Measurements from ENCODE around the gene LOXL4. TPM values are rescaled to one million over a fixed set of nuclear protein-coding genes. Genes with fewer than 3 reads are reported as not detected.

Gene LOXL4
- total and polyA plus RNA-seq, 2 donors (not counting 1 experiment from before 2014, with no cell fraction given) = 0.12 TPM; not detected in 1

DNA sequence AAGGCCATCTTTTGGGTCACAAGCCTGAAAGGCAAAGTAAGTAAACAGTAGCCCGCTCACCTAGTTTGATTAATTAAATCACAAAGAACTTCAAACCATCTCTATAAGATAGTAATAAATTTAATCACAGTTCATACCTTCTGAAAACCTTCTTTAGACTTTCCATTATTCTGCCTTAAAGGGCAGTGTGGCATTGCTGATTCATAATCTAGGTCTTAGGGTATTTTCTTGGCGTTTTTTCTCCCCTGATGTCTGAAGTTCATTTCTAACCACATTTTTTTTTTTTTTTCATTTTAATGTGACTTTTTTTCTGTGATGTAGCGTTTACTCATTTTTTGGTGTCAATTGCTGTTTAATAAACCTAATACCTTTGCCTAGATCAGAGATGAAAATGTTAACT lies 27.5 kb downstream of the LOXL4 start:
- intact Hi-C loops (cut with micrococcal nuclease) = no loop called here
- no peaks in the 10 kb centered on the region for H3K4me1 ChIP-seq (ENCODE audit: control insufficient read depth in 2 of 2, insufficient read depth in 2 of 2, low read length in 2 of 2)
- CTCF ChIA-PET = no interaction called here
- Mint-ChIP-seq H3K4me1 (no peaks in the 10 kb centered on the region), H3K9me3 (ENCODE audit: insufficient read depth) (no peaks in the 10 kb centered on the region), H3K4me3 (no peak overlapping the region), H3K27ac (no peak overlapping the region), H3K27me3 (no peaks in the 10 kb centered on the region)
- ATAC-seq (ENCODE audit: low read depth) = no peak
- POLR2A ChIA-PET = no interaction called here
- H3K9me3 ChIP-seq (ENCODE audit: control extremely low read depth in 1 of 3, control insufficient read depth in 2 of 3, insufficient read depth in 1 of 3, low read length in 2 of 3) = no peaks in the 10 kb centered on the region
- H3K79me2 ChIP-seq (ENCODE audit: control insufficient read depth, insufficient read depth, low read length) = no peaks in the 10 kb centered on the region
- H3K36me3 ChIP-seq (replicated peaks in 1 of 2; ENCODE audit: control extremely low read depth in 1 of 2, control insufficient read depth in 1 of 2, extremely low read depth in 1 of 2, insufficient read depth in 2 of 2, low read length in 1 of 2) = peaks cover 19 to 69% of the 10 kb centered on the region in 2 experiments
- H3K27me3 ChIP-seq (replicated peaks in 1 of 4; ENCODE audit: control extremely low read depth in 1 of 4, control insufficient read depth in 3 of 4, insufficient read depth in 4 of 4, low read length in 3 of 4) = no peaks in the 10 kb centered on the region
- H3K27ac ChIP-seq (ENCODE audit: low read length in 2 of 2) = no peak overlapping the region
- no peaks in the 10 kb centered on the region for H4K20me1 ChIP-seq (ENCODE audit: control insufficient read depth, insufficient read depth, low read length, poor library complexity, severe bottlenecking)
- H3K9ac ChIP-seq (ENCODE audit: low read length) = no peak overlapping the region
- TF ChIP-seq EZH2 (IDR thresholded peaks at IDR 0.05; ENCODE audit: borderline replicate concordance, insufficient read depth, low read depth, low read length, poor library complexity, severe bottlenecking) = no peak
- TF ChIP-seq, protein P1, sequence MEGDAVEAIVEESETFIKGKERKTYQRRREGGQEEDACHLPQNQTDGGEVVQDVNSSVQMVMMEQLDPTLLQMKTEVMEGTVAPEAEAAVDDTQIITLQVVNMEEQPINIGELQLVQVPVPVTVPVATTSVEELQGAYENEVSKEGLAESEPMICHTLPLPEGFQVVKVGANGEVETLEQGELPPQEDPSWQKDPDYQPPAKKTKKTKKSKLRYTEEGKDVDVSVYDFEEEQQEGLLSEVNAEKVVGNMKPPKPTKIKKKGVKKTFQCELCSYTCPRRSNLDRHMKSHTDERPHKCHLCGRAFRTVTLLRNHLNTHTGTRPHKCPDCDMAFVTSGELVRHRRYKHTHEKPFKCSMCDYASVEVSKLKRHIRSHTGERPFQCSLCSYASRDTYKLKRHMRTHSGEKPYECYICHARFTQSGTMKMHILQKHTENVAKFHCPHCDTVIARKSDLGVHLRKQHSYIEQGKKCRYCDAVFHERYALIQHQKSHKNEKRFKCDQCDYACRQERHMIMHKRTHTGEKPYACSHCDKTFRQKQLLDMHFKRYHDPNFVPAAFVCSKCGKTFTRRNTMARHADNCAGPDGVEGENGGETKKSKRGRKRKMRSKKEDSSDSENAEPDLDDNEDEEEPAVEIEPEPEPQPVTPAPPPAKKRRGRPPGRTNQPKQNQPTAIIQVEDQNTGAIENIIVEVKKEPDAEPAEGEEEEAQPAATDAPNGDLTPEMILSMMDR (IDR thresholded peaks at IDR 0.05) = no peak
- H3K4me3 ChIP-seq (ENCODE audit: control extremely low read depth in 1 of 5, extremely low read depth in 1 of 5, insufficient read depth in 1 of 5, low read depth in 2 of 5, low read length in 4 of 5) = no peak overlapping the region
- WGBS (ENCODE audit: insufficient coverage) = no CpG with 5 or more reads among the region's 3 CpGs
- no peak overlapping the region for H3K4me2 ChIP-seq (replicated peaks; ENCODE audit: low read depth, low read length, poor library complexity, severe bottlenecking)
- no peak overlapping the region for H2AFZ ChIP-seq (ENCODE audit: insufficient read depth, low read depth, low read length, poor library complexity, severe bottlenecking)
- no peak for DNase-seq

DNA sequence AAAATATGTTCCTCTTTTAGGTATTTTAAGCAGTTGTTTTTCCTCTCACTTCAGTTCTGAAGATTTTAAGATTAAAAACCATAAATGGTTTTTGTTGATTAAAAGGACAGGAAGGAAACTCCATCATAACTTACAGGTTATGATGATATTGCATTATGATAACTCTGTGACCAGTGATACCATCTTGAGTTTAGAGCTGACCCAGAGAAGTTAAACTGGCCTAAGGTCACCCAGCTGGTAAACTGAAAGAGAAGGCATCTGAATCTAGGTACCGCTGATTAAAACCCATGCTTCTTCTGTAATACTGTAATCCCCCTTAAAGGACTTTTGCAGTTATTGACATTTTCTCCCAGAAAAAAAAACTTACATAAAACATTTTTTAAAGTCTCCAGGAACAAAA lies 29.6 kb downstream of the LOXL4 start:
- CTCF ChIA-PET = no interaction called here
- no peak overlapping the region for H3K27ac Mint-ChIP-seq
- H3K9me3 Mint-ChIP-seq (ENCODE audit: insufficient read depth) = no peaks in the 10 kb centered on the region
- POLR2A ChIA-PET = interaction anchor here (0.5 kb wide), 1 partner anchor 228 kb away, joined by 4 read pairs; no protein-coding TSS in a partner anchor
- no peak overlapping the region for H3K4me2 ChIP-seq (replicated peaks; ENCODE audit: low read depth, low read length, poor library complexity, severe bottlenecking)
- TF ChIP-seq EZH2 (IDR thresholded peaks at IDR 0.05; ENCODE audit: borderline replicate concordance, insufficient read depth, low read depth, low read length, poor library complexity, severe bottlenecking) = no peak
- TF ChIP-seq, protein P1 (IDR thresholded peaks at IDR 0.05) = no peak
- no peaks in the 10 kb centered on the region for H3K27me3 Mint-ChIP-seq
- peaks cover 23 to 57% of the 10 kb centered on the region in 2 experiments for H3K36me3 ChIP-seq (replicated peaks in 1 of 2; ENCODE audit: control extremely low read depth in 1 of 2, control insufficient read depth in 1 of 2, extremely low read depth in 1 of 2, insufficient read depth in 2 of 2, low read length in 1 of 2)
- H3K9me3 ChIP-seq (ENCODE audit: control extremely low read depth in 1 of 3, control insufficient read depth in 2 of 3, insufficient read depth in 1 of 3, low read length in 2 of 3) = no peaks in the 10 kb centered on the region
- no peak overlapping the region for H3K9ac ChIP-seq (ENCODE audit: low read length)
- no peak overlapping the region for H3K4me3 ChIP-seq (ENCODE audit: control extremely low read depth in 1 of 5, extremely low read depth in 1 of 5, insufficient read depth in 1 of 5, low read depth in 2 of 5, low read length in 4 of 5)
- H3K4me1 ChIP-seq (ENCODE audit: control insufficient read depth in 2 of 2, insufficient read depth in 2 of 2, low read length in 2 of 2) = no peaks in the 10 kb centered on the region
- intact Hi-C loops (cut with micrococcal nuclease) = no loop called here
- no peak overlapping the region for H2AFZ ChIP-seq (ENCODE audit: insufficient read depth, low read depth, low read length, poor library complexity, severe bottlenecking)
- no CpG with 5 or more reads among the region's 1 CpG for WGBS (ENCODE audit: insufficient coverage)
- DNase-seq (no peak), ATAC-seq (ENCODE audit: low read depth) (no peak)
- H3K27ac ChIP-seq (ENCODE audit: low read length in 2 of 2) = no peak overlapping the region
- no peak overlapping the region for H3K4me3 Mint-ChIP-seq
- no peaks in the 10 kb centered on the region for H3K79me2 ChIP-seq (ENCODE audit: control insufficient read depth, insufficient read depth, low read length)
- H3K4me1 Mint-ChIP-seq = no peaks in the 10 kb centered on the region
- H3K27me3 ChIP-seq (replicated peaks in 1 of 4; ENCODE audit: control extremely low read depth in 1 of 4, control insufficient read depth in 3 of 4, insufficient read depth in 4 of 4, low read length in 3 of 4) = no peaks in the 10 kb centered on the region
- no peaks in the 10 kb centered on the region for H4K20me1 ChIP-seq (ENCODE audit: control insufficient read depth, insufficient read depth, low read length, poor library complexity, severe bottlenecking)

Data from B cell (primary cell).